HepG2 (cell line): ENCODE measurements around the gene TTF2. TPM values are rescaled to one million over a fixed set of nuclear protein-coding genes. Genes with fewer than 3 reads are reported as not detected.

Experiments used
- ASH2L ChIP-seq: fragments of 300-600, 200-600 bp; sonication (generic); IDR thresholded peaks from 2 replicates; pipeline ENCODE4 v1.7.0; 2017; ENCODE audit warnings: low read depth, mild to moderate bottlenecking, moderate library complexity, mixed read lengths, low read length; ENCODE audit not compliant: insufficient read length
- CC2D1A ChIP-seq: sonication (generic); formaldehyde crosslinking; IDR thresholded peaks from 2 replicates; pipeline ENCODE4 v1.8.1; 2023; ENCODE audit warnings: mild to moderate bottlenecking, missing genetic modification reagents
- DR1 ChIP-seq: sonication (generic); formaldehyde crosslinking; IDR thresholded peaks from 2 replicates; pipeline ENCODE4 v1.8.0; 2021; ENCODE audit warnings: mild to moderate bottlenecking, missing genetic modification reagents, inconsistent platforms
- GATAD1 ChIP-seq: IDR thresholded peaks from 2 replicates; pipeline ENCODE4 v1.6.1; 2016; ENCODE audit warnings: missing genetic modification reagents, missing compliant biosample characterization
- HNRNPLL ChIP-seq: fragments of 200-400 bp; formaldehyde crosslinking; IDR thresholded peaks from 2 replicates; pipeline ENCODE4 v1.6.1; 2017; ENCODE audit warnings: mild to moderate bottlenecking, low read depth, low read length; ENCODE audit not compliant: poor library complexity, severe bottlenecking
- KDM5B ChIP-seq: sonication (generic); formaldehyde crosslinking; IDR thresholded peaks from 2 replicates; pipeline ENCODE4 v1.4.0; 2020; ENCODE audit warnings: missing genetic modification reagents, mild to moderate bottlenecking, borderline replicate concordance
- MED1 ChIP-seq: sonication (generic); formaldehyde crosslinking; IDR thresholded peaks from 2 replicates; pipeline ENCODE4 v1.4.0; 2020; ENCODE audit warnings: missing genetic modification reagents
- MEF2D ChIP-seq: sonication (generic); formaldehyde crosslinking; IDR thresholded peaks from 2 replicates; pipeline ENCODE4 v1.5.1; 2020; ENCODE audit warnings: mild to moderate bottlenecking, missing genetic modification reagents
- NKX3-1 ChIP-seq: sonication (generic); formaldehyde crosslinking; IDR thresholded peaks from 2 replicates; pipeline ENCODE4 v1.5.0; 2020; ENCODE audit warnings: missing genetic modification reagents
- NRL ChIP-seq: sonication (generic); formaldehyde crosslinking; IDR thresholded peaks from 2 replicates; pipeline ENCODE4 v1.5.0; 2020; ENCODE audit warnings: missing genetic modification reagents, mild to moderate bottlenecking, moderate library complexity, borderline replicate concordance
- PBX2 ChIP-seq: IDR thresholded peaks from 2 replicates; pipeline ENCODE4 v1.6.1; 2016; ENCODE audit warnings: control low read depth
- PTBP1 ChIP-seq: fragments of 200-400 bp; formaldehyde crosslinking; IDR thresholded peaks from 2 replicates; pipeline ENCODE4 v1.6.1; 2018; ENCODE audit warnings: low read length, low read depth; ENCODE audit not compliant: poor library complexity, severe bottlenecking
- RBFOX2 ChIP-seq: fragments of 200-400 bp; formaldehyde crosslinking; IDR thresholded peaks from 2 replicates; pipeline ENCODE4 v1.6.1; 2017; ENCODE audit warnings: low read depth, mild to moderate bottlenecking, low read length
- RBM39 ChIP-seq: fragments of 200-400 bp; formaldehyde crosslinking; IDR thresholded peaks from one replicate; pipeline ENCODE4 v1.6.1; 2018; ENCODE audit warnings: antibody characterized with exemption, mild to moderate bottlenecking, low read depth, low read length; ENCODE audit not compliant: poor library complexity, severe bottlenecking
- YEATS4 ChIP-seq: sonication (generic); formaldehyde crosslinking; IDR thresholded peaks from 2 replicates; pipeline ENCODE4 v1.4.0; 2020; ENCODE audit warnings: missing genetic modification reagents, borderline replicate concordance
- ZBTB49 ChIP-seq: sonication (generic); formaldehyde crosslinking; IDR thresholded peaks from 2 replicates; pipeline ENCODE4 v1.4.0; 2020; ENCODE audit warnings: missing genetic modification reagents, borderline replicate concordance
- ZFY ChIP-seq: sonication (generic); formaldehyde crosslinking; IDR thresholded peaks from 2 replicates; pipeline ENCODE4 v1.4.0; 2020; ENCODE audit warnings: missing genetic modification reagents
- ZKSCAN8 ChIP-seq: IDR thresholded peaks from 2 replicates; pipeline ENCODE4 v1.6.1; 2016; ENCODE audit warnings: borderline replicate concordance, missing genetic modification reagents, missing compliant biosample characterization
- ZMYM4 ChIP-seq: sonication (generic); formaldehyde crosslinking; IDR thresholded peaks from 2 replicates; pipeline ENCODE4 v1.8.1; 2023; ENCODE audit warnings: mild to moderate bottlenecking, missing genetic modification reagents
- ZNF160 ChIP-seq: sonication (generic); formaldehyde crosslinking; IDR thresholded peaks from 2 replicates; pipeline ENCODE4 v1.8.0; 2022; ENCODE audit warnings: mild to moderate bottlenecking, inconsistent platforms, missing genetic modification reagents
- ZNF224 ChIP-seq: sonication (generic); formaldehyde crosslinking; IDR thresholded peaks from 2 replicates; pipeline ENCODE4 v1.5.0; 2020; ENCODE audit warnings: mild to moderate bottlenecking, missing genetic modification reagents
- ZNF317 ChIP-seq: sonication (generic); formaldehyde crosslinking; IDR thresholded peaks from 2 replicates; pipeline ENCODE4 v1.5.0; 2020; ENCODE audit warnings: mild to moderate bottlenecking, missing genetic modification reagents
- ZNF430 ChIP-seq: sonication (generic); formaldehyde crosslinking; IDR thresholded peaks from 2 replicates; pipeline ENCODE4 v1.9.0; 2021; ENCODE audit warnings: mild to moderate bottlenecking, missing genetic modification reagents
- ZNF550 ChIP-seq: sonication (generic); formaldehyde crosslinking; IDR thresholded peaks from 2 replicates; pipeline ENCODE4 v1.4.0; 2020; ENCODE audit warnings: mild to moderate bottlenecking, missing genetic modification reagents, borderline replicate concordance
- ZNF691 ChIP-seq: sonication (generic); formaldehyde crosslinking; IDR thresholded peaks from 2 replicates; pipeline ENCODE4 v1.4.0; 2020; ENCODE audit warnings: missing genetic modification reagents, low read depth, mild to moderate bottlenecking, borderline replicate concordance
- ZNF720 ChIP-seq: sonication (generic); formaldehyde crosslinking; IDR thresholded peaks from 2 replicates; pipeline ENCODE4 v1.4.0; 2020; ENCODE audit warnings: missing genetic modification reagents
- ZNF772 ChIP-seq: sonication (generic); formaldehyde crosslinking; IDR thresholded peaks from 2 replicates; pipeline ENCODE4 v1.5.0; 2020; ENCODE audit warnings: mild to moderate bottlenecking, missing genetic modification reagents
- polyA plus RNA-seq, 8 experiments: library from polyadenylated mRNA; depleted of rRNA in 3 of 8; stranded (reverse) in 7 of 8; unstranded in 1 of 8; fragments of >200 nt; fragmentation: Illumina TruSeq in 4 of 8; extraction: Trizol in 4 of 8; gene quantifications; 2 replicates each; pipeline versions ENCODE4 v1.2.1 to v1.2.3, GENCODE V29; 2011 to 2016; ENCODE audit warnings: low read depth in 4 of 8, missing spikeins in 1 of 8, mixed read lengths in 1 of 8; ENCODE audit not compliant: insufficient read depth in 1 of 8
- total RNA-seq, 5 experiments: library from RNA; depleted of rRNA; stranded (reverse); fragments of >200 nt; fragmentation: Illumina TruSeq; extraction: Trizol; gene quantifications; 2 replicates each; pipeline ENCODE4 v1.2.3, GENCODE V29; 2016; ENCODE audit warnings: low read depth in 1 of 5

Gene TTF2
- total and polyA plus RNA-seq, 2 of the 13 experiments (the other 11 are each of a cell fraction or from before 2014, with no cell fraction given), result 12.8 to 48.9 TPM

- peak; percentile 51 for TF ChIP-seq ASH2L
- 0 out of 2 replicates have a peak, but pooled peaks have one; percentile 44 for TF ChIP-seq ZNF430 (CRISPR knock-in tag)
- no peak for TF ChIP-seq ZNF720 (CRISPR knock-in tag)
- TF ChIP-seq ZNF550 (CRISPR knock-in tag), result no peak
- TF ChIP-seq RBM39, result peak; percentile 90
- peak; percentile 54; the same call in 1 of the 2 replicates for TF ChIP-seq MEF2D (CRISPR knock-in tag)
- 0 out of 2 replicates have a peak, but pooled peaks have one; percentile 45 for TF ChIP-seq CC2D1A
- no peak for TF ChIP-seq ZNF691 (CRISPR knock-in tag)
- TF ChIP-seq ZMYM4, result peak; percentile 80
- TF ChIP-seq ZNF224 (CRISPR knock-in tag), result no peak
- peak; percentile 22 for TF ChIP-seq PTBP1
- TF ChIP-seq YEATS4 (CRISPR knock-in tag), result peak; percentile 62; the same call in 1 of the 2 replicates
- TF ChIP-seq RBFOX2, result peak; percentile 53; the same call in 1 of the 2 replicates
- TF ChIP-seq PBX2, result peak; percentile 88
- no peak for TF ChIP-seq ZNF160 (CRISPR knock-in tag)
- TF ChIP-seq ZKSCAN8 (CRISPR knock-in tag), result no peak
- peak; percentile 72 for TF ChIP-seq ZFY (CRISPR knock-in tag)
- TF ChIP-seq KDM5B (CRISPR knock-in tag), result peak; percentile 36; the same call in 1 of the 2 replicates
- TF ChIP-seq HNRNPLL, result peak; percentile 62
- 0 out of 2 replicates have a peak, but pooled peaks have one; percentile 2 for TF ChIP-seq MED1
- TF ChIP-seq ZNF772 (CRISPR knock-in tag), result peak; percentile 57; the same call in 1 of the 2 replicates
- TF ChIP-seq NRL (CRISPR knock-in tag), result peak; percentile 81; the same call in 1 of the 2 replicates
- no peak for TF ChIP-seq NKX3-1 (CRISPR knock-in tag)
- TF ChIP-seq ZNF317 (CRISPR knock-in tag), result no peak
- peak; percentile 27; the same call in 1 of the 2 replicates for TF ChIP-seq DR1 (CRISPR knock-in tag)
- TF ChIP-seq ZBTB49 (CRISPR knock-in tag), result no peak
- TF ChIP-seq GATAD1, result peak; percentile 33; the same call in 1 of the 2 replicates
Observed at GRCh38 chr1:117121589-117122329, 61.6 kb downstream of the TTF2 start, which contains the start of gene TRIM45 (continued).
